Adrenal gland (tissue), 12 donors: Measurements from ENCODE around the gene CAND2. TPM values are rescaled to one million over a fixed set of nuclear protein-coding genes. Genes with fewer than 3 reads are reported as not detected.

Source experiments
- DNase-seq, 7 donors: peaks; one replicate each; pipeline ENCODE4 v3.0.0-alpha.2; 2019 to 2020
- H3K27ac ChIP-seq, 5 donors: fragments of 200-600 bp; sonication (generic) in 4 of 5; 1 replicate in 3 of 5; 2 replicates in 2 of 5; pipeline versions ENCODE4 v1.5.1 to v1.8.0; 2016 to 2020; ENCODE audit warnings: mild to moderate bottlenecking in 1 of 5
- H3K27me3 ChIP-seq: fragments of 200-600 bp; 2 replicates; pipeline ENCODE4 v1.8.0; 2021
- H3K36me3 ChIP-seq, 2 donors: fragments of 200-600 bp; replicated peaks in 1 of 2; 1 replicate in 1 of 2; 2 replicates in 1 of 2; pipeline versions ENCODE4 v1.5.1 to v1.8.0; 2018 to 2022
- H3K4me1 ChIP-seq, 2 donors: fragments of 200-600 bp; replicated peaks in 1 of 2; 1 replicate in 1 of 2; 2 replicates in 1 of 2; pipeline versions ENCODE4 v1.5.1 to v1.8.0; 2018 to 2021
- H3K4me3 ChIP-seq, 4 donors: fragments of 200-600 bp; sonication (generic) in 3 of 4; one replicate each; pipeline ENCODE4 v1.5.1; 2016 to 2018
- H3K9me3 ChIP-seq, 3 donors: fragments of 200-600 bp; sonication (generic) in 1 of 3; replicated peaks in 1 of 3; 1 replicate in 2 of 3; 2 replicates in 1 of 3; pipeline versions ENCODE4 v1.5.1 to v1.8.0; 2016 to 2021
- CTCF ChIP-seq, 6 experiments: fragments of 450-650 bp in 4 of 6; fragments of 200-600 bp in 2 of 6; sonication (generic) in 1 of 6; IDR thresholded peaks; 1 replicate in 5 of 6; 2 replicates in 1 of 6; pipeline versions ENCODE4 v1.5.1 to v1.8.0; 2016 to 2021; ENCODE audit warnings: antibody characterized with exemption in 6 of 6, mild to moderate bottlenecking in 2 of 6, moderate library complexity in 1 of 6
- POLR2A ChIP-seq, 2 donors: fragments of 450-650 bp; IDR thresholded peaks; one replicate each; pipeline ENCODE4 v1.6.1; 2017; ENCODE audit warnings: antibody characterized with exemption in 2 of 2, mild to moderate bottlenecking in 2 of 2, moderate library complexity in 1 of 2
- WGBS, 4 donors: extraction: QIAGEN DNeasy Blood & Tissue Kit in 2 of 4; methylation state at CpG; one replicate each; pipeline versions ENCODE4 v1.1.5 to v1.1.7; 2013 to 2017; 5-methylcytosine and 5-hydroxymethylcytosine counted together
- intact Hi-C, 2 donors: fragments of 100-400 bp; cut with DNase I; formaldehyde crosslinking; loops; one replicate each; pipeline versions ENCODE4 v1.14.1 to v1.15.0; 2022 to 2023
- polyA plus RNA-seq, 3 donors: library from polyadenylated mRNA; stranded (reverse); fragments of 200-250 nt in 2 of 3; fragments of 350-450 nt in 1 of 3; fragmentation: Illumina TruSeq in 1 of 3; extraction: RNeasy Lipid Tissue Mini Kit (QIAGEN cat#74804) in 1 of 3; gene quantifications; one replicate each; pipeline ENCODE4 v1.2.3, GENCODE V29; 2013 to 2014
- total RNA-seq, 9 donors: library from RNA; depleted of rRNA in 4 of 9; stranded (reverse); fragments of >200 nt in 4 of 9; fragments of 120-200 nt in 1 of 9; fragmentation: NEBNext Ultra II Directional in 1 of 9; extraction: Animal tissue kit (Norgen Biotek cat#: 25700) in 1 of 9; gene quantifications; one replicate each; pipeline versions ENCODE4 v1.1.0 to v1.2.4, GENCODE V29; 2013 to 2023
- donor health status: healthy with polysubstance abuse.
- donor health status: Bipolar disorder and iron deficiency.
- donor health status: DM: yes; HTN: yes; CAD: no.
- donor health status: DM: no; HTN: no; CAD: no.
- donor health status: DM: no; HTN: no; CAD: no.
- donor health status: DM: yes; HTN: yes; CAD: no.

CAND2 gene
- total and polyA plus RNA-seq, 12 donors, result 1.1 to 17.9 (median 7.6) TPM

DNA sequence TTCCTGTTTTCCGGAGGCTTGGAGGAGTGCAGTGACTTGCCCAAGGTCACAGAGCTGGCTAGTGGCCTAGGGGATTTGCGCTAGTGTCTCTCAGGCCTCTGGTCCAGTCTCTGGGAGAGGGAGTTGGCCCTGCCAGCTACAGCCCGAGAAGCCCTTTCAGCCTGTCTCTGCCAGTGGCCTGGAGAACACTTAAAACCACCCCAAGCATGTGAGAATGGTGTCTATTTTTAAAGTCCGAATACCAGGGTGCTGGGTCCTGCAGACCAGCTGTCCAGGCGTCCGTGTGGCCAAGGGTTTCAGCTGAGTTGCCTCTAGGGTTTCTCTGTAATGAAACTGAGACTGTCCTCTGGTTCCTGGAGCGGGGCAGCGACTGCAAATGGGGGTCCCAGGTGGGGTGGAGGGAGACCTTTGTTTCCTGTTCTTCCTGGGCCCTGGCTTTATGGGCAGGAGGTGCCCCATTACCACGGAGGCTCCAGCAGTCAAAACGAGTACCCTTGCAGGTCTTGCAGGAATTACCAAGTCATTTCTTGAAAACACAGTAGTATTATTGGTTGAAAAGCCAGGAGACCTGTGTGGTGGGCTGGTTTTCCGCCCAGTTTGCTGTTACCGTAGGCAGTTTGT lies 2.2 kb downstream of the CAND2 start:
- DNase-seq, result peak; percentile 48 to 79 (median 73)
- intact Hi-C loops, result no loop called here

GRCh38 chr3:12799525-12800440 lies 3.3 kb downstream of the CAND2 start:
- H3K4me3 ChIP-seq, result no peak overlapping the region
- no peaks in the 10 kb centered on the region for H3K9me3 ChIP-seq
- no peak overlapping the region for H3K27ac ChIP-seq
- 88 to 95% (median 94%) methylated on average over 5 to 7 of the region's 7 CpGs for WGBS, 4 donors
- peaks cover 0 to 4% of the 10 kb centered on the region in 2 donors for H3K36me3 ChIP-seq
- TF ChIP-seq POLR2A (IDR thresholded peaks at IDR 0.05) (no peak), CTCF (IDR thresholded peaks at IDR 0.05) (no peak)
- intact Hi-C loops, result no loop called here
- H3K27me3 ChIP-seq, result no peaks in the 10 kb centered on the region
- peaks cover 0 to 7% of the 10 kb centered on the region in 2 donors for H3K4me1 ChIP-seq
- no peak for DNase-seq

More for the DNA sequence above, 2.2 kb downstream of the CAND2 start:
- no peaks in the 10 kb centered on the region for H3K36me3 ChIP-seq
- WGBS, 4 donors, result 69 to 72% (median 70%) methylated on average over 11 to 12 of the region's 12 CpGs
- no peak overlapping the region for H3K4me3 ChIP-seq
- peak overlapping the region in 2 of 5 donors; percentile 41 to 84 for H3K27ac ChIP-seq
- no peaks in the 10 kb centered on the region for H3K9me3 ChIP-seq
- no peaks in the 10 kb centered on the region for H3K27me3 ChIP-seq
- TF ChIP-seq POLR2A (IDR thresholded peaks at IDR 0.05), result no peak
- TF ChIP-seq CTCF (IDR thresholded peaks at IDR 0.05), result no peak
- peaks cover 0 to 7% of the 10 kb centered on the region in 2 donors for H3K4me1 ChIP-seq

DNA sequence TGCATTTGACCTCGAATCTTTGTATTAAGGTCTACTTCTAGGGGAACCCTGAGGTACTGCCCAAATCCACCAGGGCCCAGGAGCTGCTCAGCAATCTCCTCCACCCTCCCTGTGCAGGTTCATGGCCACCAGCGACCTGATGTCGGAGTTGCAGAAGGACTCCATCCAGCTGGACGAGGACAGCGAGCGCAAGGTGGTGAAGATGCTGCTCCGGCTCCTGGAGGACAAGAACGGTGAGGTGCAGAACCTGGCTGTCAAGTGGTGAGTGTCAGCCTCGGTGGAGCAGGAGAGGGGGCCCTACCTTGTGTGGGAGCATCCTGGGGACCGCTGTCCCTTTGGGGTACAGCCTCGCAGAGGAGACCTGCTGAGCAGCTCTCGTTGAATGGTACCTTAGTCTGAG lies 6.9 kb downstream of the CAND2 start:
- no peak overlapping the region for H3K27ac ChIP-seq
- no peak for TF ChIP-seq POLR2A (IDR thresholded peaks at IDR 0.05)
- TF ChIP-seq CTCF (IDR thresholded peaks at IDR 0.05), result no peak
- H3K36me3 ChIP-seq, result peaks cover 0 to 5% of the 10 kb centered on the region in 2 donors
- H3K27me3 ChIP-seq, result no peaks in the 10 kb centered on the region
- WGBS, 4 donors, result 92 to 97% (median 96%) methylated on average over 12 of the region's 12 CpGs
- intact Hi-C loops, result no loop called here
- no peaks in the 10 kb centered on the region for H3K9me3 ChIP-seq
- H3K4me3 ChIP-seq, result no peak overlapping the region
- no peak for DNase-seq
- H3K4me1 ChIP-seq, result no peaks in the 10 kb centered on the region

GRCh38 chr3:12807066-12807465 lies 10.6 kb downstream of the CAND2 start:
- no peak for DNase-seq
- TF ChIP-seq CTCF (IDR thresholded peaks at IDR 0.05) (no peak), POLR2A (IDR thresholded peaks at IDR 0.05) (no peak)
- Histone ChIP-seq H3K36me3 (peaks cover 0 to 5% of the 10 kb centered on the region in 2 donors), H3K9me3 (no peaks in the 10 kb centered on the region), H3K4me3 (no peak overlapping the region), H3K27ac (no peak overlapping the region), H3K4me1 (peaks cover 3 to 10% of the 10 kb centered on the region in 2 donors), H3K27me3 (no peaks in the 10 kb centered on the region)
- intact Hi-C loops, result no loop called here
- WGBS, 4 donors, result 96 to 99% (median 96%) methylated on average over 9 of the region's 9 CpGs
